SK-N-SH treated with all-trans-retinoic acid at 6 μM for 48 hours (cell line): ENCODE measurements around the gene SAMD4B.
"Not testable (repeated sequence)": the region's sequence is repeated elsewhere in the genome, so short reads cannot be mapped to it uniquely, and the experiment has no call there.

Source experiments
- ATAC-seq: fragments of 200-7000 bp; cut with Tn5 transposase; 3 replicates; pipeline ENCODE4 v1.9.1; 2020; ENCODE audit warnings: mild to moderate bottlenecking, moderate library complexity
- ARNTL ChIP-seq: fragments of 450-650 bp; formaldehyde crosslinking; IDR thresholded peaks from 2 replicates; pipeline ENCODE4 v1.5.0; 2020; ENCODE audit warnings: low read depth, mild to moderate bottlenecking, moderate library complexity, borderline replicate concordance
- BACH2 ChIP-seq: fragments of 250-450 bp; sonication (Bioruptor Pico); IDR thresholded peaks from 2 replicates; pipeline ENCODE4 v1.9.0; 2021; ENCODE audit warnings: mild to moderate bottlenecking, borderline replicate concordance
- CSDC2 ChIP-seq: fragments of 250-450 bp; sonication (Bioruptor Pico); IDR thresholded peaks from 2 replicates; pipeline ENCODE4 v1.5.0; 2020; ENCODE audit warnings: mild to moderate bottlenecking, moderate library complexity
- CSRNP3 ChIP-seq: fragments of 250-450 bp; sonication (Bioruptor Pico); IDR thresholded peaks from 2 replicates; pipeline ENCODE4 v1.5.1; 2021; ENCODE audit warnings: mild to moderate bottlenecking, moderate library complexity
- ESRRG ChIP-seq: fragments of 250-450 bp; sonication (Bioruptor Pico); IDR thresholded peaks from 2 replicates; pipeline ENCODE4 v1.6.1; 2021; ENCODE audit warnings: mild to moderate bottlenecking
- GLIS3 ChIP-seq: fragments of 250-450 bp; sonication (Bioruptor Pico); IDR thresholded peaks from 2 replicates; pipeline ENCODE4 v1.5.0; 2020; ENCODE audit warnings: mild to moderate bottlenecking, moderate library complexity
- ISL1 ChIP-seq: fragments of 250-450 bp; sonication (Bioruptor Pico); IDR thresholded peaks from 2 replicates; pipeline ENCODE4 v2.1.2; 2022; ENCODE audit warnings: mild to moderate bottlenecking, moderate library complexity
- OSR1 ChIP-seq: fragments of 250-450 bp; sonication (Bioruptor Pico); IDR thresholded peaks from 2 replicates; pipeline ENCODE4 v1.8.0; 2022; ENCODE audit warnings: moderate library complexity, mild to moderate bottlenecking, inconsistent platforms
- PATZ1 ChIP-seq: fragments of 250-450 bp; sonication (Bioruptor Pico); IDR thresholded peaks from 2 replicates; pipeline ENCODE4 v1.8.0; 2020; ENCODE audit warnings: mild to moderate bottlenecking, moderate library complexity, borderline replicate concordance
- POU6F1 ChIP-seq: fragments of 250-450 bp; sonication (Bioruptor Pico); IDR thresholded peaks from 2 replicates; pipeline ENCODE4 v1.8.0; 2021; ENCODE audit warnings: low read depth, mild to moderate bottlenecking, moderate library complexity, borderline replicate concordance
- PPARA ChIP-seq: fragments of 250-450 bp; sonication (Bioruptor Pico); IDR thresholded peaks from 2 replicates; pipeline ENCODE4 v1.5.0; 2020; ENCODE audit warnings: mild to moderate bottlenecking, borderline replicate concordance
- RARB ChIP-seq: fragments of 250-450 bp; sonication (Bioruptor Pico); IDR thresholded peaks from 2 replicates; pipeline ENCODE4 v1.8.0; 2021; ENCODE audit warnings: mild to moderate bottlenecking, moderate library complexity
- TCF4 ChIP-seq: fragments of 250-450 bp; sonication (Bioruptor Pico); IDR thresholded peaks from 2 replicates; pipeline ENCODE4 v1.8.0; 2021; ENCODE audit warnings: mild to moderate bottlenecking, moderate library complexity, borderline replicate concordance
- TOX ChIP-seq: fragments of 250-450 bp; sonication (Bioruptor Pico); IDR thresholded peaks from 2 replicates; pipeline ENCODE4 v1.8.0; 2021; ENCODE audit warnings: mild to moderate bottlenecking, moderate library complexity, borderline replicate concordance
- ZC3H10 ChIP-seq: fragments of 250-450 bp; sonication (Bioruptor Pico); IDR thresholded peaks from 2 replicates; pipeline ENCODE4 v1.5.1; 2021; ENCODE audit warnings: mild to moderate bottlenecking, moderate library complexity
- ZFP3 ChIP-seq: fragments of 250-450 bp; sonication (Bioruptor Pico); IDR thresholded peaks from 2 replicates; pipeline ENCODE4 v1.5.0; 2020; ENCODE audit warnings: mild to moderate bottlenecking, moderate library complexity
- ZFP30 ChIP-seq: fragments of 450-650 bp; formaldehyde crosslinking; IDR thresholded peaks from 2 replicates; pipeline ENCODE4 v1.5.0; 2022; ENCODE audit warnings: mild to moderate bottlenecking, moderate library complexity
- ZNF70 ChIP-seq: fragments of 450-650 bp; formaldehyde crosslinking; IDR thresholded peaks from 2 replicates; pipeline ENCODE4 v1.5.0; 2020; ENCODE audit warnings: mild to moderate bottlenecking, moderate library complexity
- ZNF8 ChIP-seq: fragments of 450-650 bp; formaldehyde crosslinking; IDR thresholded peaks from 2 replicates; pipeline ENCODE4 v1.5.0; 2020; ENCODE audit warnings: mild to moderate bottlenecking, moderate library complexity

Gene SAMD4B

GRCh38 chr19:39308531-39309304 lies 33.5 kb upstream of the SAMD4B start (continued):
- TF ChIP-seq ESRRG (CRISPR knock-in tag) (no peak), TCF4 (CRISPR knock-in tag) (no peak), BACH2 (CRISPR knock-in tag) (no peak), ISL1 (no peak), ZFP3 (CRISPR knock-in tag) (no peak)

GRCh38 chr19:39309305-39309670 lies 32.9 kb upstream of the SAMD4B start:
- ATAC-seq: not testable (repeated sequence)

- TF ChIP-seq ARNTL (CRISPR knock-in tag) (no peak), ZC3H10 (CRISPR knock-in tag) (no peak), ISL1 (no peak), RARB (CRISPR knock-in tag) (no peak), CSRNP3 (CRISPR knock-in tag) (no peak), PPARA (CRISPR knock-in tag) (no peak), ZFP30 (CRISPR knock-in tag) (no peak), ZNF8 (no peak), OSR1 (CRISPR knock-in tag) (no peak), ZNF70 (CRISPR knock-in tag) (no peak), POU6F1 (no peak), TOX (CRISPR knock-in tag) (no peak), BACH2 (CRISPR knock-in tag) (no peak)
- TF ChIP-seq, all 23 proteins: peak for 0
- no peak for ATAC-seq
These were observed 31.5 kb upstream of the SAMD4B start for GRCh38 chr19:39310558-39311311.

- ATAC-seq: no peak
- TF ChIP-seq ZNF70 (CRISPR knock-in tag) (no peak), CSRNP3 (CRISPR knock-in tag) (no peak), PATZ1 (CRISPR knock-in tag) (no peak), GLIS3 (CRISPR knock-in tag) (no peak), ZFP3 (CRISPR knock-in tag) (no peak), CSDC2 (CRISPR knock-in tag) (no peak), TOX (CRISPR knock-in tag) (no peak), OSR1 (CRISPR knock-in tag) (no peak)
- TF ChIP-seq, all 23 proteins: peak for 0
These were observed 28.0 kb upstream of the SAMD4B start for GRCh38 chr19:39314016-39314728.
